T-cell (primary cell): ENCODE data around the gene OR10J1. TPM values are rescaled to one million over a fixed set of nuclear protein-coding genes. Genes with fewer than 3 reads are reported as not detected.

Source experiments
- ATAC-seq, 4 experiments: fragments of 200-7000 bp in 3 of 4; fragments of 150-1000 bp in 1 of 4; cut with Tn5 transposase; replicated peaks in 1 of 4; 1 replicate in 3 of 4; 2 replicates in 1 of 4; pipeline ENCODE4 v1.10.0; 2021; ENCODE audit warnings: moderate library complexity in 3 of 4, mild to moderate bottlenecking in 2 of 4, moderate number of reproducible peaks in 1 of 4
- CTCF ChIA-PET, 2 donors: fragments of 300-600 bp; sonication (Branson Sonifier 250); formaldehyde crosslinking; loops; one replicate each; lab custom pipeline; 2022; ENCODE audit warnings: antibody characterized with exemption in 2 of 2; lab: Charles Lee
- POLR2A ChIA-PET, 2 donors: fragments of 300-600 bp; sonication (Branson Sonifier 250); formaldehyde crosslinking; loops; one replicate each; lab custom pipeline; 2022; ENCODE audit warnings: antibody characterized with exemption in 2 of 2; lab: Charles Lee
- DNase-seq, 35 experiments: peaks; one replicate each; pipeline versions ENCODE4 v3.0.0 to v3.0.0-alpha.2; 2013 to 2023
- H3K27ac ChIP-seq: one replicate; pipeline ENCODE4 v1.5.1; 2013; ENCODE audit warnings: low read length
- H3K27me3 ChIP-seq, 2 experiments: replicated peaks in 1 of 2; 1 replicate in 1 of 2; 2 replicates in 1 of 2; pipeline versions ENCODE4 v1.6.1 to v1.7.0; 2013; ENCODE audit warnings: low read length in 1 of 2, mixed read lengths in 1 of 2; ENCODE audit not compliant: control insufficient read depth in 2 of 2, insufficient read depth in 2 of 2; ENCODE audit errors: extremely low read depth in 1 of 2
- H3K36me3 ChIP-seq, 2 donors: 1 replicate in 1 of 2; 2 replicates in 1 of 2; pipeline versions ENCODE4 v1.6.1 to v1.7.0; 2013; ENCODE audit warnings: low read length in 1 of 2; ENCODE audit not compliant: control insufficient read depth in 2 of 2, insufficient read depth in 1 of 2; ENCODE audit errors: extremely low read depth in 1 of 2
- H3K4me1 ChIP-seq, 2 experiments: 1 replicate in 1 of 2; 2 replicates in 1 of 2; pipeline versions ENCODE4 v1.6.1 to v1.7.0; 2013; ENCODE audit warnings: low read length in 2 of 2, mixed read lengths in 1 of 2; ENCODE audit not compliant: insufficient read depth in 2 of 2, control insufficient read depth in 1 of 2; ENCODE audit errors: extremely low read depth in 1 of 2
- H3K4me3 ChIP-seq, 2 donors: 1 replicate in 1 of 2; 2 replicates in 1 of 2; pipeline versions ENCODE4 v1.5.1 to v1.7.0; 2013; ENCODE audit warnings: mild to moderate bottlenecking in 2 of 2, low read length in 1 of 2, moderate library complexity in 1 of 2; ENCODE audit not compliant: control insufficient read depth in 1 of 2; ENCODE audit errors: extremely low read depth in 1 of 2
- H3K9me3 ChIP-seq: 2 replicates; pipeline ENCODE4 v1.7.0; 2013
- H3K27ac Mint-ChIP-seq, 2 donors: one replicate each; pipeline ENCODE4 v1.8.0; 2020 to 2021; ENCODE audit warnings: mild to moderate bottlenecking in 2 of 2, mixed read lengths in 2 of 2
- H3K27me3 Mint-ChIP-seq, 2 donors: one replicate each; pipeline ENCODE4 v1.8.0; 2021 to 2022; ENCODE audit warnings: mixed read lengths in 2 of 2
- H3K36me3 Mint-ChIP-seq: one replicate; pipeline ENCODE4 v1.8.0; 2021; ENCODE audit warnings: mixed read lengths
- H3K4me1 Mint-ChIP-seq, 3 donors: one replicate each; pipeline ENCODE4 v1.8.0; 2020 to 2022; ENCODE audit warnings: mixed read lengths in 3 of 3, mild to moderate bottlenecking in 1 of 3
- H3K4me3 Mint-ChIP-seq, 3 donors: one replicate each; pipeline ENCODE4 v1.8.0; 2020 to 2022; ENCODE audit warnings: mild to moderate bottlenecking in 3 of 3, mixed read lengths in 3 of 3, moderate library complexity in 3 of 3
- H3K9me3 Mint-ChIP-seq, 3 donors: one replicate each; pipeline ENCODE4 v1.8.0; 2020 to 2022; ENCODE audit warnings: mixed read lengths in 3 of 3
- WGBS: methylation state at CpG from one replicate; pipeline ENCODE4 v1.1.5; 2013; ENCODE audit warnings: missing lambda C conversion rate; ENCODE audit not compliant: insufficient coverage; 5-methylcytosine and 5-hydroxymethylcytosine counted together
- total RNA-seq, 35 experiments: library from RNA in 6 of 35; stranded (reverse) in 6 of 35; fragments of 120-200 nt in 1 of 35; gene quantifications; one replicate each; pipeline versions ENCODE4 v1.2.1 to v1.2.4 and lab custom pipeline; 2013 to 2026

OR10J1 gene
- total RNA-seq, 5 donors from 2014 or later (not counting 1 experiment from before 2014, with no cell fraction given) = not detected

DNA sequence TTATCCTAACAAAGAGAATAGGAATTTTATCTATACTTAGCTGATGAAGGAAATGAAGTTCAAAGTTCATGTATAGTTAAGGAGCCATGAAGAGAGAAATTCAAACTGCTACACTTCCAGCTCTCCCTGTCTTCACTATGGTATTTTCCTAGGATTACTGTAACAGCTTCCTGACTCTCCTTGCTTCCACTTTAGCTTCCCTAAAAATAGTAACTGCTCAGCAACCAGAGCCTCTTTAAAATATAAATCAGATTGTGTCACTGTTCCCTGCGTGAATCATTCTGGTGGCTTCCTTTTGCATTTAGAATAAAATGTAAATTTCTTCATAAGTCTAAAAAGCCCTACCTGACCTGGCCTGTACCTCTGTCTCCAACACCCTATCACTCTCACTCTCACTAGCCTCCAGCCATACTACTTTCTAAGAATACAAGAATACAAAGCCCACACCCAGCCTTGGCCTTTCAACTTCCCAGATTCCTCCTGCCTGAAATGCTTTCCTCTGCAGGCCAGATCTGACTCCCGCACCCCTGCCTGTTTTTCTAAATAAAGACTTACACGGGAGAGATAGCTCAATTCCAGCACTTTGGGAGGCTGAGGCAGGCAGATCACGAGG lies 30.5 kb downstream of the OR10J1 start:
- no peak overlapping the region for H3K4me3 Mint-ChIP-seq
- H3K27ac Mint-ChIP-seq = no peak overlapping the region
- CTCF ChIA-PET = no interaction called here
- no peaks in the 10 kb centered on the region for H3K4me1 ChIP-seq
- peaks cover 0 to 8% (median 0%) of the 10 kb centered on the region in 3 donors for H3K9me3 Mint-ChIP-seq
- H3K9me3 ChIP-seq = no peaks in the 10 kb centered on the region
- DNase-seq (no peak), ATAC-seq (no peak)
- H3K27me3 Mint-ChIP-seq = peaks cover 22 to 34% of the 10 kb centered on the region in 2 donors
- H3K36me3 ChIP-seq = no peaks in the 10 kb centered on the region
- 80% methylated on average over 1 of the region's 4 CpGs for WGBS
- POLR2A ChIA-PET = no interaction called here
- no peaks in the 10 kb centered on the region for H3K4me1 Mint-ChIP-seq
- no peak overlapping the region for H3K27ac ChIP-seq
- H3K27me3 ChIP-seq = peaks cover 0 to 3% of the 10 kb centered on the region in 2 experiments
- no peaks in the 10 kb centered on the region for H3K36me3 Mint-ChIP-seq
- no peak overlapping the region for H3K4me3 ChIP-seq

- Mint-ChIP-seq H3K36me3 (no peaks in the 10 kb centered on the region), H3K9me3 (peaks cover 0 to 8% (median 0%) of the 10 kb centered on the region in 3 donors), H3K27me3 (peaks cover 14 to 27% of the 10 kb centered on the region in 2 donors), H3K27ac (no peak overlapping the region), H3K4me1 (no peaks in the 10 kb centered on the region), H3K4me3 (no peak overlapping the region)
- no peak overlapping the region for H3K4me3 ChIP-seq
- H3K4me1 ChIP-seq = no peaks in the 10 kb centered on the region
- ChIA-PET POLR2A (no interaction called here), CTCF (no interaction called here)
- H3K9me3 ChIP-seq = no peaks in the 10 kb centered on the region
- peaks cover 0 to 3% of the 10 kb centered on the region in 2 experiments for H3K27me3 ChIP-seq
- no peaks in the 10 kb centered on the region for H3K36me3 ChIP-seq
- DNase-seq (no peak), ATAC-seq (no peak)
- H3K27ac ChIP-seq = no peak overlapping the region
- WGBS = no CpG with 5 or more reads among the region's 1 CpG
Measured at GRCh38 chr1:159473335-159473734, 33.8 kb downstream of the OR10J1 start.

DNA sequence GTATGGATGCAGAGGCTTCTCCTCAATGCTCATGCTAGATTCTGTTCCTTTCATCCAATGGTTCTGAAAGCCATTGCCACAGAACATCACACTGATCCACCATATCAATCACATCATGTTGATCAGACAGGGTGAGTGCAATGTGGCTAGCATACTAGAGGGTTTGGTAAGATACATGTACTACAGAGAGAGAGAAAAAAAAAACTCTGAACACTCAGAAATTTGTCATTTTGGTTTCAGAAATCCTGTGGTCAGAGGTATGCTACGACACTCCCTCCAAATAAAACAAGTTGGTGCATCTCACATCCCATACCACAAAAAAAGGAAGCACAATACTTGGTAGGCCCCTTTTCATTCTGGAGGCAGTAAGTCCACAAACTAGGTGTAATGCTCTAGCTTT lies 35.4 kb downstream of the OR10J1 start:
- H3K27me3 ChIP-seq = peaks cover 0 to 3% of the 10 kb centered on the region in 2 experiments
- H3K4me1 Mint-ChIP-seq = no peaks in the 10 kb centered on the region
- 0% methylated on average over 1 of the region's 1 CpG for WGBS
- POLR2A ChIA-PET = no interaction called here
- peaks cover 9 to 22% of the 10 kb centered on the region in 2 donors for H3K27me3 Mint-ChIP-seq
- H3K36me3 Mint-ChIP-seq = no peaks in the 10 kb centered on the region
- H3K36me3 ChIP-seq = no peaks in the 10 kb centered on the region
- no peak for DNase-seq
- CTCF ChIA-PET = no interaction called here
- H3K4me3 ChIP-seq = no peak overlapping the region
- H3K27ac Mint-ChIP-seq = no peak overlapping the region
- no peaks in the 10 kb centered on the region for H3K9me3 ChIP-seq
- H3K9me3 Mint-ChIP-seq = peaks cover 0 to 8% (median 0%) of the 10 kb centered on the region in 3 donors
- H3K27ac ChIP-seq = no peak overlapping the region
- H3K4me3 Mint-ChIP-seq = no peak overlapping the region
- no peaks in the 10 kb centered on the region for H3K4me1 ChIP-seq
- no peak for ATAC-seq

GRCh38 chr1:159483501-159483900 lies 44.0 kb downstream of the OR10J1 start:
- Histone ChIP-seq H3K27ac (no peak overlapping the region), H3K9me3 (no peaks in the 10 kb centered on the region), H3K27me3 (no peaks in the 10 kb centered on the region), H3K4me1 (no peaks in the 10 kb centered on the region), H3K36me3 (no peaks in the 10 kb centered on the region), H3K4me3 (no peak overlapping the region)
- H3K27me3 Mint-ChIP-seq = peaks cover 5 to 9% of the 10 kb centered on the region in 2 donors
- no peaks in the 10 kb centered on the region for H3K4me1 Mint-ChIP-seq
- POLR2A ChIA-PET = no interaction called here
- ATAC-seq (no peak), DNase-seq (no peak)
- WGBS = no CpG with 5 or more reads among the region's 4 CpGs
- peaks cover 4 to 12% (median 11%) of the 10 kb centered on the region in 3 donors for H3K9me3 Mint-ChIP-seq
- H3K36me3 Mint-ChIP-seq = no peaks in the 10 kb centered on the region
- CTCF ChIA-PET = interaction anchor here in 1 of 2 donors (0.7 kb wide), 1 partner anchor 1476 kb away, joined by 6 read pairs; no protein-coding TSS in a partner anchor
- no peak overlapping the region for H3K27ac Mint-ChIP-seq
- H3K4me3 Mint-ChIP-seq = no peak overlapping the region

Other genes with a start within 250 kb of the OR10J1 start
- under 1 TPM in 2 of 5 donors, not detected in 3; 0.20 to 0.28 TPM for gene ACKR1, start 234.8 kb upstream of the OR10J1 start, total RNA-seq
- 1 to 10 TPM in 1 of 5 donors, under 1 TPM in 3, not detected in 1; 0.33 to 1.8 (median 0.69) TPM for gene FCER1A, start 137.4 kb upstream of the OR10J1 start, total RNA-seq
- gene OR10J4, start 7.5 kb upstream of the OR10J1 start, total RNA-seq = not detected
- gene OR10J5, start 96.3 kb downstream of the OR10J1 start, total RNA-seq = not detected
- gene APCS, start 148.1 kb downstream of the OR10J1 start, total RNA-seq = 1 to 10 TPM in 1 of 5 donors, not detected in 4; 1.0 TPM